Right lobe of liver (tissue), 6 donors: ENCODE results near the gene TPRX1. TPM values are rescaled to one million over a fixed set of nuclear protein-coding genes. Genes with fewer than 3 reads are reported as not detected.
"Not testable (repeated sequence)": the region's sequence is repeated elsewhere in the genome, so short reads cannot be mapped to it uniquely, and the experiment has no call there.

ENCODE experiments used
- ATAC-seq, 4 donors: fragments of 200-7000 bp; cut with Tn5 transposase; one replicate each; pipeline ENCODE4 v1.9.1; 2020; ENCODE audit warnings: mild to moderate bottlenecking in 4 of 4, moderate library complexity in 4 of 4
- DNase-seq, 3 donors: peaks; one replicate each; pipeline ENCODE4 v3.0.0-alpha.2; 2020
- H3K27ac ChIP-seq, 3 donors: fragments of 200-600 bp; one replicate each; pipeline ENCODE4 v1.8.0; 2022
- H3K27me3 ChIP-seq, 2 donors: fragments of 200-600 bp; one replicate each; pipeline ENCODE4 v1.8.0; 2022
- H3K36me3 ChIP-seq, 4 donors: fragments of 200-600 bp; sonication (generic) in 1 of 4; one replicate each; pipeline versions ENCODE4 v1.5.1 to v1.8.0; 2017 to 2022; ENCODE audit warnings: control low read depth in 1 of 4
- H3K4me1 ChIP-seq, 4 donors: fragments of 200-600 bp; sonication (generic) in 1 of 4; one replicate each; pipeline versions ENCODE4 v1.5.1 to v1.8.0; 2017 to 2022; ENCODE audit warnings: control low read depth in 1 of 4
- H3K4me3 ChIP-seq, 3 donors: fragments of 200-600 bp; one replicate each; pipeline ENCODE4 v1.8.0; 2022
- H3K9me3 ChIP-seq, 4 donors: fragments of 200-600 bp; sonication (generic) in 1 of 4; one replicate each; pipeline versions ENCODE4 v1.5.1 to v1.8.0; 2017 to 2022; ENCODE audit warnings: control low read depth in 1 of 4
- CTCF ChIP-seq, 4 donors: fragments of 200-600 bp in 3 of 4; fragments of 450-650 bp in 1 of 4; IDR thresholded peaks; one replicate each; pipeline versions ENCODE4 v1.5.1 to v1.8.0; 2016 to 2022; ENCODE audit warnings: antibody characterized with exemption in 4 of 4, mild to moderate bottlenecking in 2 of 4
- POLR2A ChIP-seq: fragments of 450-650 bp; IDR thresholded peaks from one replicate; pipeline ENCODE4 v1.6.1; 2017; ENCODE audit warnings: antibody characterized with exemption, mild to moderate bottlenecking
- WGBS: methylation state at CpG from one replicate; pipeline ENCODE4 v1.1.6; 2018; ENCODE audit warnings: low coverage, low lambda C conversion rate; ENCODE audit not compliant: insufficient coverage; ENCODE audit errors: missing lambda C conversion rate; 5-methylcytosine and 5-hydroxymethylcytosine counted together
- intact Hi-C, 2 donors: fragments of 100-400 bp; cut with DNase I; formaldehyde crosslinking; loops; one replicate each; pipeline versions ENCODE4 v1.11.2 to v1.14.1; 2022
- long read RNA-seq: library from polyadenylated mRNA; unstranded; transcript quantifications from one replicate; pipeline ENCODE4 v2.0.0, GENCODE V29; 2019
- total RNA-seq, 6 experiments: library from RNA; depleted of rRNA in 2 of 6; stranded (reverse); fragments of >200 nt in 2 of 6; fragmentation: NEBNext Ultra II Directional in 3 of 6; extraction: Animal tissue kit (Norgen Biotek cat#: 25700) in 3 of 6; gene quantifications; one replicate each; pipeline versions ENCODE4 v1.1.0 to v1.2.4, GENCODE V29; 2016 to 2023
- donor health status: DM: no; HTN: yes; CAD: no.
- donor health status: DM: no; HTN: no; CAD: no.
- donor health status: DM: no; HTN: no; CAD: no.
- donor health status: DM: no; HTN: yes; CAD: no.
- donor health status: DM: no; HTN: yes; CAD: no.

Gene TPRX1
- not detected for total RNA-seq
- long read RNA-seq = 0 reads

GRCh38 chr19:47804451-47804850 lies at the start of gene TPRX1:
TPRX1 (minus strand) TSS chr19:47804551; CDS start chr19:47804539, 12 bp downstream.
- H3K36me3 ChIP-seq, H3K9me3 ChIP-seq, intact Hi-C loops, DNase-seq, H3K27me3 ChIP-seq, H3K27ac ChIP-seq, H3K4me1 ChIP-seq, H3K4me3 ChIP-seq: not testable (repeated sequence)
- peak in 1 of 4 donors; percentile 29 for ATAC-seq
- whole genome bisulfite sequencing = 83% methylated on average over 1 of the region's 5 CpGs

- DNase-seq = no peak
- WGBS = 63% methylated on average over 3 of the region's 5 CpGs
- Histone ChIP-seq H3K4me1 (no peaks in the 10 kb centered on the region), H3K27me3 (no peaks in the 10 kb centered on the region), H3K9me3 (no peaks in the 10 kb centered on the region), H3K27ac (no peak overlapping the region), H3K36me3 (no peaks in the 10 kb centered on the region), H3K4me3 (no peak overlapping the region)
- ATAC-seq = no peak
- intact Hi-C loops = no loop called here
- TF ChIP-seq POLR2A = no peak
- no peak for TF ChIP-seq CTCF (IDR thresholded peaks at IDR 0.05)
Measured at GRCh38 chr19:47853003-47853402, 48.7 kb upstream of the TPRX1 start.

GRCh38 chr19:47848823-47849473 lies 44.6 kb upstream of the TPRX1 start:
- Histone ChIP-seq H3K9me3 (no peaks in the 10 kb centered on the region), H3K4me1 (no peaks in the 10 kb centered on the region), H3K27me3 (no peaks in the 10 kb centered on the region), H3K27ac (no peak overlapping the region), H3K4me3 (no peak overlapping the region), H3K36me3 (no peaks in the 10 kb centered on the region)
- intact Hi-C loops = no loop called here
- 23% methylated on average over 22 of the region's 22 CpGs for WGBS
- DNase-seq (no peak), ATAC-seq (no peak)
- TF ChIP-seq CTCF (IDR thresholded peaks at IDR 0.05) (peak; percentile 7 to 42 (median 32)), POLR2A (no peak)

- no peaks in the 10 kb centered on the region for H3K4me1 ChIP-seq
- 78% methylated on average over 8 of the region's 10 CpGs for WGBS
- intact Hi-C loops = no loop called here
- no peak overlapping the region for H3K27ac ChIP-seq
- ATAC-seq = no peak
- no peak for DNase-seq
- H3K36me3 ChIP-seq = no peaks in the 10 kb centered on the region
- TF ChIP-seq POLR2A (no peak), CTCF (IDR thresholded peaks at IDR 0.05) (no peak)
- H3K27me3 ChIP-seq = no peaks in the 10 kb centered on the region
- no peaks in the 10 kb centered on the region for H3K9me3 ChIP-seq
- H3K4me3 ChIP-seq = no peak overlapping the region
Measured at GRCh38 chr19:47848425-47848822, 44.1 kb upstream of the TPRX1 start.

- DNase-seq = no peak
- H3K27me3 ChIP-seq = no peaks in the 10 kb centered on the region
- H3K36me3 ChIP-seq = no peaks in the 10 kb centered on the region
- no peaks in the 10 kb centered on the region for H3K4me1 ChIP-seq
- no peak for ATAC-seq
- no peaks in the 10 kb centered on the region for H3K9me3 ChIP-seq
- WGBS = 25% methylated on average over 2 of the region's 5 CpGs
- intact Hi-C loops = no loop called here
- H3K27ac ChIP-seq = no peak overlapping the region
- no peak for TF ChIP-seq POLR2A
- no peak for TF ChIP-seq CTCF (IDR thresholded peaks at IDR 0.05)
- H3K4me3 ChIP-seq = no peak overlapping the region
Measured at GRCh38 chr19:47842941-47843340, 38.6 kb upstream of the TPRX1 start.
